HL-60 (cell line): ENCODE results near the gene DENND4B.

Experiments used
- CTCF ChIP-seq: IDR thresholded peaks from one replicate; pipeline ENCODE4 v1.5.1; 2011; ENCODE audit warnings: low read length, control low read depth, inconsistent platforms; ENCODE audit not compliant: insufficient read depth
- GABPA ChIP-seq: IDR thresholded peaks from 2 replicates; pipeline ENCODE4 v1.6.1; 2012; ENCODE audit warnings: low read depth
- POLR2AphosphoS5 ChIP-seq: IDR thresholded peaks from 2 replicates; pipeline ENCODE4 v1.6.1; 2012; ENCODE audit warnings: low read depth

- TF ChIP-seq CTCF = no peak
- TF ChIP-seq POLR2AphosphoS5 = no peak
- no peak for TF ChIP-seq GABPA
These were observed 7.5 kb downstream of the DENND4B start for GRCh38 chr1:153938996-153939395.
